Left ventricle myocardium superior (tissue), 1 donor: ENCODE measurements around the gene NAT16. TPM values are rescaled to one million over a fixed set of nuclear protein-coding genes. Genes with fewer than 3 reads are reported as not detected.

Experiments used
- ATAC-seq: fragments of 200-7000 bp; cut with Tn5 transposase; one replicate; pipeline ENCODE4 v1.9.1; 2020; ENCODE audit warnings: mild to moderate bottlenecking, moderate library complexity
- DNase-seq: peaks from one replicate; pipeline ENCODE4 v3.0.0-alpha.2; 2020
- intact Hi-C: fragments of 100-400 bp; cut with micrococcal nuclease; formaldehyde crosslinking; loops from one replicate; pipeline ENCODE4 v1.11.0; 2022
- total RNA-seq: library from RNA; stranded (reverse); fragmentation: NEBNext Ultra II Directional; extraction: Animal tissue kit (Norgen Biotek cat#: 25700); gene quantifications from one replicate; pipeline ENCODE4 v1.2.1, GENCODE V29; 2021
- donor health status: DM: no; HTN: yes; CAD: no; lungs with severe emphysema.

Gene NAT16
- total RNA-seq, 1 donor from 2014 or later, result not detected

- ATAC-seq (no peak), DNase-seq (no peak)
- intact Hi-C loops, result no loop called here
Measured at GRCh38 chr7:101173752-101174244, 6.3 kb downstream of the NAT16 start.

GRCh38 chr7:101172854-101173751 is 7.0 kb downstream of the NAT16 start:
- intact Hi-C loops, result no loop called here
- ATAC-seq (peak; percentile 87), DNase-seq (peak; percentile 83)

GRCh38 chr7:101172005-101172853 is 7.9 kb downstream of the NAT16 start:
- intact Hi-C loops, result no loop called here
- DNase-seq (no peak), ATAC-seq (no peak)

GRCh38 chr7:101171442-101171837 is 8.7 kb downstream of the NAT16 start:
- intact Hi-C loops, result no loop called here
- no peak for DNase-seq

GRCh38 chr7:101170617-101171441 is 9.3 kb downstream of the NAT16 start:
- intact Hi-C loops, result no loop called here
- DNase-seq (no peak), ATAC-seq (no peak)

More at GRCh38 chr7:101171442-101171837, 8.7 kb downstream of the NAT16 start:
- ATAC-seq, result no peak

- intact Hi-C loops, result no loop called here
Measured at GRCh38 chr7:101169838-101170551, 10.1 kb downstream of the NAT16 start.

GRCh38 chr7:101169110-101169837 is 10.8 kb downstream of the NAT16 start:
- intact Hi-C loops, result no loop called here
- ATAC-seq (no peak), DNase-seq (no peak)

More at GRCh38 chr7:101169838-101170551, 10.1 kb downstream of the NAT16 start:
- peak; percentile 79 for DNase-seq
- ATAC-seq, result peak; percentile 50

- no peak for DNase-seq
- ATAC-seq, result no peak
- intact Hi-C loops, result no loop called here
Measured at GRCh38 chr7:101168412-101169049, 11.6 kb downstream of the NAT16 start.

GRCh38 chr7:101167645-101168411 is 12.3 kb downstream of the NAT16 start:
- ATAC-seq (no peak), DNase-seq (no peak)
- intact Hi-C loops, result no loop called here

- ATAC-seq (no peak), DNase-seq (no peak)
- intact Hi-C loops, result no loop called here
Measured at GRCh38 chr7:101166909-101167644, 13.0 kb downstream of the NAT16 start.

- intact Hi-C loops, result no loop called here
Measured at GRCh38 chr7:101166648-101166908, 13.5 kb downstream of the NAT16 start.

GRCh38 chr7:101165958-101166647 is 14.0 kb downstream of the NAT16 start:
- DNase-seq, result no peak
- ATAC-seq, result no peak
- intact Hi-C loops, result no loop called here

More at GRCh38 chr7:101166648-101166908, 13.5 kb downstream of the NAT16 start:
- DNase-seq, result no peak
- no peak for ATAC-seq

GRCh38 chr7:101165075-101165957 is 14.8 kb downstream of the NAT16 start, which contains the start of gene VGF:
Gene VGF (minus strand): TSS chr7:101165569. CDS start chr7:101164843, 726 bp downstream.
- ATAC-seq, result peak; percentile 94
- DNase-seq, result peak; percentile 96
- intact Hi-C loops, result no loop called here

GRCh38 chr7:101164071-101164840 is 15.8 kb downstream of the NAT16 start:
- ATAC-seq (peak; percentile 41), DNase-seq (peak; percentile 41)
- intact Hi-C loops, result no loop called here
